Transverse colon (tissue), 4 donors: Measurements from ENCODE around the gene C11orf91. TPM values are rescaled to one million over a fixed set of nuclear protein-coding genes. Genes with fewer than 3 reads are reported as not detected.
"Not testable (repeated sequence)": the region's sequence is repeated elsewhere in the genome, so short reads cannot be mapped to it uniquely, and the experiment has no call there.

Experiments
- DNase-seq: peaks from one replicate; pipeline ENCODE4 v3.0.0-alpha.2; 2019
- H3K27ac ChIP-seq, 4 donors: fragments of 200-600 bp; sonication (generic); 2 replicates each; pipeline ENCODE4 v1.5.1; 2016 to 2018; ENCODE audit warnings: inconsistent platforms in 4 of 4
- H3K27me3 ChIP-seq: fragments of 200-600 bp; sonication (generic); 2 replicates; pipeline ENCODE4 v1.5.1; 2017; ENCODE audit warnings: inconsistent platforms
- H3K36me3 ChIP-seq, 4 donors: fragments of 200-600 bp; sonication (generic); 2 replicates each; pipeline ENCODE4 v1.5.1; 2017 to 2019; ENCODE audit warnings: inconsistent platforms in 4 of 4
- H3K4me1 ChIP-seq, 4 donors: fragments of 200-600 bp; sonication (generic); 2 replicates each; pipeline ENCODE4 v1.5.1; 2017 to 2020; ENCODE audit warnings: inconsistent platforms in 4 of 4
- H3K4me3 ChIP-seq, 4 donors: fragments of 200-600 bp; sonication (generic); 1 replicate in 1 of 4; 2 replicates in 3 of 4; pipeline versions ENCODE4 v1.5.1 to v1.6.1; 2017 to 2019; ENCODE audit warnings: inconsistent platforms in 4 of 4
- H3K9me3 ChIP-seq, 2 donors: fragments of 200-600 bp; sonication (generic); 2 replicates each; pipeline ENCODE4 v1.5.1; 2017 to 2019; ENCODE audit warnings: inconsistent platforms in 2 of 2
- EP300 ChIP-seq: sonication (generic); formaldehyde crosslinking; IDR thresholded peaks from one replicate; pipeline ENCODE4 v1.6.1; 2017; ENCODE audit warnings: antibody characterized with exemption, low read depth
- POLR2A ChIP-seq: fragments of 450-650 bp; IDR thresholded peaks from one replicate; pipeline ENCODE4 v1.6.1; 2016; ENCODE audit warnings: antibody characterized with exemption, mild to moderate bottlenecking, moderate library complexity
- POLR2AphosphoS5 ChIP-seq, 3 donors: sonication (generic); formaldehyde crosslinking; IDR thresholded peaks; one replicate each; pipeline ENCODE4 v1.6.1; 2016; ENCODE audit warnings: antibody characterized with exemption in 3 of 3
- WGBS, 2 donors: methylation state at CpG; one replicate each; pipeline ENCODE4 v1.1.5; 2018; ENCODE audit warnings: low coverage in 1 of 2; 5-methylcytosine and 5-hydroxymethylcytosine counted together
- in situ Hi-C, 4 donors: fragments of 200-750 bp; cut with MboI; loops; one replicate each; pipeline versions ENCODE4 v1.15.0 to v1.15.1; 2017; ENCODE audit warnings: low sequenced_read_pairs in 3 of 4, low pct_ligation_motif_present in 1 of 4, low pct_unique_long_range_greater_than_20kb in 1 of 4
- intact Hi-C: fragments of 100-400 bp; cut with DNase I; formaldehyde crosslinking; loops from one replicate; pipeline ENCODE4 v1.15.1; 2023; ENCODE audit warnings: low total_unique reads
- total RNA-seq, 4 donors: library from RNA; depleted of rRNA; stranded (reverse); fragments of >200 nt; gene quantifications; one replicate each; pipeline ENCODE4 v1.1.0, GENCODE V29; 2016
- TF ChIP-seq, protein P1 (sequence below), 5 experiments: fragments of 200-600 bp in 3 of 5; fragments of 450-650 bp in 2 of 5; sonication (generic) in 3 of 5; IDR thresholded peaks; 1 replicate in 2 of 5; 2 replicates in 3 of 5; pipeline ENCODE4 v1.5.1; 2016 to 2017; ENCODE audit warnings: antibody characterized with exemption in 5 of 5, inconsistent platforms in 3 of 5, mild to moderate bottlenecking in 2 of 5, moderate library complexity in 1 of 5

C11orf91 gene
- total RNA-seq, 4 donors from 2014 or later = not detected

DNA sequence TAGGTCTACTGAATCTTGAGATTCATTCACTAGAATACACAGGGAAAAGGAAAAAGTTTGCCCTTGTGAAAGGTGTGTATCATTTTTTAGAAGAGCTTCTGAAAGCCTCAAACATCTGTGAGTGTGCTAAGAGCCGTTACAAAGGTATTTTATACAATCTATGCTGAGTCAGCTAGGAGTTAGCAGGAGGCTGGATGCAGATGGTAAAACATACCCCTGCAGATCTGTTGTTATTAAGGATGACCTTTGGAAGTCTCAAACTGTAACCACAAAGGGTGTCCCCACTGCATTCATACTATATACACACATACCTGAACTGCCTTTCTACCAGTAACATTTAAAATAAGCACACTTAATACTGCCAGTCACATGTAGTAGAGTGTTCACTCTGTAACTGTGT, 8.4 kb upstream of the C11orf91 start:
- no peak for TF ChIP-seq POLR2AphosphoS5 (IDR thresholded peaks at IDR 0.05)
- no peak for TF ChIP-seq POLR2A
- no peak for TF ChIP-seq EP300
- TF ChIP-seq, protein P1, sequence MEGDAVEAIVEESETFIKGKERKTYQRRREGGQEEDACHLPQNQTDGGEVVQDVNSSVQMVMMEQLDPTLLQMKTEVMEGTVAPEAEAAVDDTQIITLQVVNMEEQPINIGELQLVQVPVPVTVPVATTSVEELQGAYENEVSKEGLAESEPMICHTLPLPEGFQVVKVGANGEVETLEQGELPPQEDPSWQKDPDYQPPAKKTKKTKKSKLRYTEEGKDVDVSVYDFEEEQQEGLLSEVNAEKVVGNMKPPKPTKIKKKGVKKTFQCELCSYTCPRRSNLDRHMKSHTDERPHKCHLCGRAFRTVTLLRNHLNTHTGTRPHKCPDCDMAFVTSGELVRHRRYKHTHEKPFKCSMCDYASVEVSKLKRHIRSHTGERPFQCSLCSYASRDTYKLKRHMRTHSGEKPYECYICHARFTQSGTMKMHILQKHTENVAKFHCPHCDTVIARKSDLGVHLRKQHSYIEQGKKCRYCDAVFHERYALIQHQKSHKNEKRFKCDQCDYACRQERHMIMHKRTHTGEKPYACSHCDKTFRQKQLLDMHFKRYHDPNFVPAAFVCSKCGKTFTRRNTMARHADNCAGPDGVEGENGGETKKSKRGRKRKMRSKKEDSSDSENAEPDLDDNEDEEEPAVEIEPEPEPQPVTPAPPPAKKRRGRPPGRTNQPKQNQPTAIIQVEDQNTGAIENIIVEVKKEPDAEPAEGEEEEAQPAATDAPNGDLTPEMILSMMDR (IDR thresholded peaks at IDR 0.05) = no peak
- intact Hi-C loops = no loop called here
- Histone ChIP-seq H3K27me3 (no peaks in the 10 kb centered on the region), H3K27ac (no peak overlapping the region), H3K4me1 (peaks cover 0 to 28% (median 15%) of the 10 kb centered on the region in 4 donors), H3K36me3 (peaks cover 0 to 24% (median 11%) of the 10 kb centered on the region in 4 donors), H3K4me3 (no peak overlapping the region), H3K9me3 (no peaks in the 10 kb centered on the region)
- in situ Hi-C loops = no loop called here
- no peak for DNase-seq
- 70 to 75% methylated on average over 1 of the region's 1 CpG for WGBS, 2 donors

DNA sequence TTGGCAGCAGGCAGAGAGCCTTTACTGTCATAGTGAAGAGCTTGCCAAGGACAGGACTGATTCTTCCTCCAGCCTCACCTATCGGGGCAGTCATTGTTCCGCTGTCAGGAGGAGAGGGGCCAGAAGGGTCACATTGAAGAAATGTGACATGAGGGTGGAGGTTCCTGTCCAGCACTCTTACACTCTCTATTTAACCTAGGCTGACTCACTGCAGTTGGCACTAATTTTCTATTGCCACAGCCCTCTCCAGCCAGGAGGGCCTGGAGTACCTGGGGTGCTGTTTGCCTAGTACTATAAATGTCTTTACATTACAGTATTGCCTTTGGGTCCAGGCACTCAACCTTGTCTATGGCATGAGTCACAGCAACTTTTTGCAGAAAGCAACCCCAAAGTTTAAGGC, 7.2 kb upstream of the C11orf91 start:
- H3K4me1 ChIP-seq = peaks cover 0 to 23% (median 15%) of the 10 kb centered on the region in 4 donors
- H3K27ac ChIP-seq, H3K4me3 ChIP-seq, intact Hi-C loops, H3K9me3 ChIP-seq, in situ Hi-C loops, DNase-seq, H3K27me3 ChIP-seq: not testable (repeated sequence)
- peaks cover 0 to 21% (median 9%) of the 10 kb centered on the region in 4 donors for H3K36me3 ChIP-seq
- 78% methylated on average over 2 of the region's 2 CpGs; no CpG with 5 or more reads in 1 of the 2 donors for WGBS, 2 donors

DNA sequence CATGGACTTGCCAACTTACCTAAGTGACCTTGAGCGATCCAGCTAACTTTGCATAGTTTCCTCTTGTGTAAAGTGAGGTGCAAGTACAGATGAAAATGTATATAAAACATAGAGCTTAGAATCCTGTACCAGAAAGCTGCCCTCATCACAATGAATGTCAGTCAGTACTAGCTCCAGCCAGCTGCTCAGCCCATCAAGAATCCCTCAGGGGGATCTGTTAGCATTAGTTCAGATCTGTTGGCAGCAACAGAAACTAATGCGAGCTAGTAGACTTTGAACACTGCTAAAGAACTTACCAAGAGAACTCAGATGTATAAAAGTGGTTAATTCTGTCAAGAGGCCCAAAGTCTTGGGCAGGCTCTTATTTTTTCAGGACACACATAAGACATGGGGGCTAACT, 6.3 kb upstream of the C11orf91 start:
- 92 to 100% methylated on average over 2 of the region's 2 CpGs for WGBS, 2 donors
- Histone ChIP-seq H3K27me3 (no peaks in the 10 kb centered on the region), H3K36me3 (peaks cover 0 to 21% (median 9%) of the 10 kb centered on the region in 4 donors), H3K9me3 (no peaks in the 10 kb centered on the region), H3K4me3 (no peak overlapping the region), H3K4me1 (peaks cover 5 to 32% (median 23%) of the 10 kb centered on the region in 4 donors), H3K27ac (peak overlapping the region in 2 of 4 donors; percentile 3 to 31)
- in situ Hi-C loops = no loop called here
- TF ChIP-seq POLR2AphosphoS5 (IDR thresholded peaks at IDR 0.05) (no peak), POLR2A (no peak), EP300 (no peak)
- TF ChIP-seq, protein P1 (IDR thresholded peaks at IDR 0.05) = no peak
- DNase-seq = no peak
- intact Hi-C loops = no loop called here

DNA sequence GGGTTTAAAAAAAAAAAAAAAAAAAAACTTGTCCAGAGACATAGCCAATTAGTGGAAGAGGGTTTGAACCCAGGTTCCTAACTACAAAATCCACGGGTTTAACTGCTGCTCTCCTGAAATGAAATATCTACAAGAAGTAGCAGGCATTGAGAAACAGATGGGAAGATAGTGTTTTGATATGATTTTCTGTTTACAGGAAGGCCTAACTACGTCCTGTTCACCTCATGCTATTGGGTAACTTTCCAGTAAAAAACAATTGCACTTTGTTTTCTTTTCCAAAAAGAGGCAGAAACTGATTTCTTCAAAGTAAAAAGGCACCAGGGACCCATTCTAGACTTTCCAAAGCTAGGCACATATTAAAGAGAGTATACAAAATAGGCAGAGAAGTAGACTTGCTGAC, 5.9 kb upstream of the C11orf91 start:
- intact Hi-C loops (no loop called here), in situ Hi-C loops (no loop called here)
- Histone ChIP-seq H3K9me3 (no peaks in the 10 kb centered on the region), H3K36me3 (peaks cover 0 to 21% (median 9%) of the 10 kb centered on the region in 4 donors), H3K27ac (peak overlapping the region in 2 of 4 donors; percentile 3 to 31), H3K27me3 (no peaks in the 10 kb centered on the region), H3K4me1 (peaks cover 9 to 36% (median 28%) of the 10 kb centered on the region in 4 donors), H3K4me3 (no peak overlapping the region)
- DNase-seq = no peak
- TF ChIP-seq POLR2A (no peak), POLR2AphosphoS5 (IDR thresholded peaks at IDR 0.05) (no peak), EP300 (no peak)
- TF ChIP-seq, protein P1 (IDR thresholded peaks at IDR 0.05) = no peak
- 31 to 42% methylated on average over 2 of the region's 2 CpGs for WGBS, 2 donors
